Endothelial cell (in vitro differentiated cells): ENCODE measurements around the gene SPATS2. TPM values are rescaled to one million over a fixed set of nuclear protein-coding genes. Genes with fewer than 3 reads are reported as not detected.

Experiments
- DNase-seq: peaks from one replicate; pipeline ENCODE4 v3.0.0; 2021; ENCODE audit warnings: low spot score
- H3K27ac Mint-ChIP-seq: one replicate; pipeline ENCODE4 v1.8.0; 2021; ENCODE audit warnings: mixed read lengths, inconsistent platforms; ENCODE audit not compliant: unreplicated experiment
- H3K27me3 Mint-ChIP-seq: one replicate; pipeline ENCODE4 v1.8.0; 2021; ENCODE audit warnings: mild to moderate bottlenecking, moderate library complexity, mixed read lengths, inconsistent platforms; ENCODE audit not compliant: unreplicated experiment
- H3K36me3 Mint-ChIP-seq: one replicate; pipeline ENCODE4 v1.8.0; 2021; ENCODE audit warnings: mild to moderate bottlenecking, low read depth, mixed read lengths, inconsistent platforms; ENCODE audit not compliant: unreplicated experiment
- H3K4me1 Mint-ChIP-seq: one replicate; pipeline ENCODE4 v1.8.0; 2021; ENCODE audit warnings: mild to moderate bottlenecking, mixed read lengths, inconsistent platforms; ENCODE audit not compliant: unreplicated experiment
- H3K4me3 Mint-ChIP-seq: one replicate; pipeline ENCODE4 v1.8.0; 2021; ENCODE audit warnings: mild to moderate bottlenecking, mixed read lengths, inconsistent platforms; ENCODE audit not compliant: unreplicated experiment
- H3K9me3 Mint-ChIP-seq: one replicate; pipeline ENCODE4 v1.8.0; 2021; ENCODE audit warnings: mixed read lengths, inconsistent platforms; ENCODE audit not compliant: unreplicated experiment
- CTCF ChIP-seq: fragments of 200-600 bp; sonication (generic); IDR thresholded peaks from one replicate; pipeline ENCODE4 v1.5.0; 2021; ENCODE audit warnings: antibody characterized with exemption; ENCODE audit not compliant: unreplicated experiment
- total RNA-seq: library from RNA; stranded (reverse); fragmentation: NEBNext Ultra II Directional; extraction: Animal tissue kit (Norgen Biotek cat#: 25700); gene quantifications from one replicate; pipeline ENCODE4 v1.2.1, GENCODE V29; 2021; ENCODE audit not compliant: unreplicated experiment

SPATS2 gene
- total RNA-seq, 1 donor from 2014 or later: 37.3 TPM

DNA sequence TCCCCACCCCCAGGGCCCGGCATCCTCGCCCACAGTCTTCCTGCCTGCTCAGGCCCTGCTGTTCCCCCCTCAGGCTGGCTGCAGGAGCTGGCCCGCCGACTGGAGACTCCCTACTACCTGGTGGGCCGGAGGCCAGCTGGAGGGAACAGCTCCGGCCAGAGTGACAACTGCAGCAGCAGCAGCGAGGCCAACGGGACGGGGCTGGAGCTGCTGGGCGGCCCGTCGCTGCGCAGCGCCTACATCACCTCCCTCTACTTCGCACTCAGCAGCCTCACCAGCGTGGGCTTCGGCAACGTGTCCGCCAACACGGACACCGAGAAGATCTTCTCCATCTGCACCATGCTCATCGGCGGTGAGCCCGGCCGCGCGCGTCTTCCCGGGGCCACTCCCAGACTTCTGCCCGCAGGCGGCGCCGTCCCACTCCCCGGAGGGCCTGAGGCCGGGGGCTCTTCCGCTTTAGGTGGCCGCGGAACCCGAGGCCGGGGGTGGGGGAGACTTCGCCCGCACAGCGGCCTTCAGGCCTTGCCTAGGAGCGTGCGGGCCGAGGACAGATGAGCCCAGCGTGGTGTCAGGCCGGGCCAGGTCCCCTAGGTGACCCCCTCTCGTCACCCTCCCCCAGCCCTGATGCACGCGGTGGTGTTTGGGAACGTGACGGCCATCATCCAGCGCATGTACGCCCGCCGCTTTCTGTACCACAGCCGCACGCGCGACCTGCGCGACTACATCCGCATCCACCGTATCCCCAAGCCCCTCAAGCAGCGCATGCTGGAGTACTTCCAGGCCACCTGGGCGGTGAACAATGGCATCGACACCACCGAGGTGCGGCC is 181.8 kb downstream of the SPATS2 start:
- no peak overlapping the region for H3K27ac Mint-ChIP-seq
- no peaks in the 10 kb centered on the region for H3K9me3 Mint-ChIP-seq
- H3K4me3 Mint-ChIP-seq: no peak overlapping the region
- H3K4me1 Mint-ChIP-seq: peaks cover 16% of the 10 kb centered on the region
- peak; percentile 34 for TF ChIP-seq CTCF
- peak; percentile 61 for DNase-seq
- H3K36me3 Mint-ChIP-seq: peaks cover 6% of the 10 kb centered on the region
- peaks cover 46% of the 10 kb centered on the region for H3K27me3 Mint-ChIP-seq

GRCh38 chr12:49549735-49550692 is 182.8 kb downstream of the SPATS2 start:
- H3K9me3 Mint-ChIP-seq: no peaks in the 10 kb centered on the region

GRCh38 chr12:49550693-49551252 is 183.5 kb downstream of the SPATS2 start:
- no peaks in the 10 kb centered on the region for H3K36me3 Mint-ChIP-seq
- H3K4me1 Mint-ChIP-seq: peaks cover 10% of the 10 kb centered on the region
- no peak overlapping the region for H3K27ac Mint-ChIP-seq
- H3K27me3 Mint-ChIP-seq: peaks cover 37% of the 10 kb centered on the region
- TF ChIP-seq CTCF: no peak
- H3K4me3 Mint-ChIP-seq: no peak overlapping the region
- DNase-seq: no peak
- H3K9me3 Mint-ChIP-seq: no peaks in the 10 kb centered on the region

More at GRCh38 chr12:49549735-49550692, 182.8 kb downstream of the SPATS2 start:
- Mint-ChIP-seq H3K36me3 (peaks cover 1% of the 10 kb centered on the region), H3K27ac (no peak overlapping the region), H3K27me3 (peaks cover 41% of the 10 kb centered on the region), H3K4me1 (peaks cover 10% of the 10 kb centered on the region), H3K4me3 (no peak overlapping the region)
- no peak for TF ChIP-seq CTCF
- no peak for DNase-seq

GRCh38 chr12:49552014-49552413 is 184.8 kb downstream of the SPATS2 start:
- Mint-ChIP-seq H3K36me3 (peaks cover 4% of the 10 kb centered on the region), H3K4me3 (no peak overlapping the region)

More at GRCh38 chr12:49552014-49552413, 184.8 kb downstream of the SPATS2 start:
- peaks cover 28% of the 10 kb centered on the region for H3K27me3 Mint-ChIP-seq
- no peak overlapping the region for H3K27ac Mint-ChIP-seq
- H3K4me1 Mint-ChIP-seq: peaks cover 12% of the 10 kb centered on the region
- no peak for DNase-seq
- TF ChIP-seq CTCF: no peak
- no peaks in the 10 kb centered on the region for H3K9me3 Mint-ChIP-seq
